ENCODE data around the gene CEP112. TPM values are rescaled to one million over a fixed set of nuclear protein-coding genes. Genes with fewer than 3 reads are reported as not detected.

Gene CEP112
- total and polyA plus RNA-seq, 2 of the 13 experiments (the other 11 are each of a cell fraction or from before 2014, with no cell fraction given), result 1.2 to 3.4 TPM

GRCh38 chr17:66200685-66201092 lies 8.8 kb upstream of the CEP112 start (continued):
- no peak for TF ChIP-seq KIAA2018 (CRISPR knock-in tag; IDR thresholded peaks at IDR 0.05; ENCODE audit: borderline replicate concordance)
- TF ChIP-seq IKZF1 (IDR thresholded peaks at IDR 0.05), result no peak
- TF ChIP-seq ETV6 (CRISPR knock-in tag; conservative IDR thresholded peaks at IDR 0.05), result no peak
- TF ChIP-seq CEBPG (CRISPR knock-in tag; IDR thresholded peaks at IDR 0.05), result peak; percentile 46; the same call in 1 of the 2 replicates
- TF ChIP-seq, protein P1, sequence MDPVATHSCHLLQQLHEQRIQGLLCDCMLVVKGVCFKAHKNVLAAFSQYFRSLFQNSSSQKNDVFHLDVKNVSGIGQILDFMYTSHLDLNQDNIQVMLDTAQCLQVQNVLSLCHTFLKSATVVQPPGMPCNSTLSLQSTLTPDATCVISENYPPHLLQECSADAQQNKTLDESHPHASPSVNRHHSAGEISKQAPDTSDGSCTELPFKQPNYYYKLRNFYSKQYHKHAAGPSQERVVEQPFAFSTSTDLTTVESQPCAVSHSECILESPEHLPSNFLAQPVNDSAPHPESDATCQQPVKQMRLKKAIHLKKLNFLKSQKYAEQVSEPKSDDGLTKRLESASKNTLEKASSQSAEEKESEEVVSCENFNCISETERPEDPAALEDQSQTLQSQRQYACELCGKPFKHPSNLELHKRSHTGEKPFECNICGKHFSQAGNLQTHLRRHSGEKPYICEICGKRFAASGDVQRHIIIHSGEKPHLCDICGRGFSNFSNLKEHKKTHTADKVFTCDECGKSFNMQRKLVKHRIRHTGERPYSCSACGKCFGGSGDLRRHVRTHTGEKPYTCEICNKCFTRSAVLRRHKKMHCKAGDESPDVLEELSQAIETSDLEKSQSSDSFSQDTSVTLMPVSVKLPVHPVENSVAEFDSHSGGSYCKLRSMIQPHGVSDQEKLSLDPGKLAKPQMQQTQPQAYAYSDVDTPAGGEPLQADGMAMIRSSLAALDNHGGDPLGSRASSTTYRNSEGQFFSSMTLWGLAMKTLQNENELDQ (CRISPR knock-in tag; IDR thresholded peaks at IDR 0.05; ENCODE audit: borderline replicate concordance), result no peak
- 0 out of 2 replicates have a peak, but pooled peaks have one; percentile 65 for TF ChIP-seq FOXA1 (IDR thresholded peaks at IDR 0.05)
- TF ChIP-seq FOXA1 (CRISPR knock-in tag; IDR thresholded peaks at IDR 0.05), result peak; percentile 77
- no peak for TF ChIP-seq RBM22 (optimal IDR thresholded peaks at IDR 0.05; ENCODE audit: low read length)
- TF ChIP-seq ZNF672 (CRISPR knock-in tag; IDR thresholded peaks at IDR 0.05), result no peak
- TF ChIP-seq ZNF780A (CRISPR knock-in tag; IDR thresholded peaks at IDR 0.05), result no peak
- TF ChIP-seq ZBTB8A (CRISPR knock-in tag; IDR thresholded peaks at IDR 0.05; ENCODE audit: borderline replicate concordance, low read depth), result no peak
- no peak for TF ChIP-seq ZNF101 (CRISPR knock-in tag; IDR thresholded peaks at IDR 0.05; ENCODE audit: borderline replicate concordance, low read depth)
- TF ChIP-seq HOXA7 (CRISPR knock-in tag; IDR thresholded peaks at IDR 0.05), result no peak
- no peak for TF ChIP-seq HNRNPK (IDR thresholded peaks at IDR 0.05; ENCODE audit: low read depth, low read length, poor library complexity, severe bottlenecking)
- TF ChIP-seq ZNF234 (CRISPR knock-in tag; conservative IDR thresholded peaks at IDR 0.05), result no peak
- no peak for TF ChIP-seq FIP1L1 (IDR thresholded peaks at IDR 0.05; ENCODE audit: borderline replicate concordance, insufficient read depth, low read depth, low read length)
- TF ChIP-seq, protein P2, sequence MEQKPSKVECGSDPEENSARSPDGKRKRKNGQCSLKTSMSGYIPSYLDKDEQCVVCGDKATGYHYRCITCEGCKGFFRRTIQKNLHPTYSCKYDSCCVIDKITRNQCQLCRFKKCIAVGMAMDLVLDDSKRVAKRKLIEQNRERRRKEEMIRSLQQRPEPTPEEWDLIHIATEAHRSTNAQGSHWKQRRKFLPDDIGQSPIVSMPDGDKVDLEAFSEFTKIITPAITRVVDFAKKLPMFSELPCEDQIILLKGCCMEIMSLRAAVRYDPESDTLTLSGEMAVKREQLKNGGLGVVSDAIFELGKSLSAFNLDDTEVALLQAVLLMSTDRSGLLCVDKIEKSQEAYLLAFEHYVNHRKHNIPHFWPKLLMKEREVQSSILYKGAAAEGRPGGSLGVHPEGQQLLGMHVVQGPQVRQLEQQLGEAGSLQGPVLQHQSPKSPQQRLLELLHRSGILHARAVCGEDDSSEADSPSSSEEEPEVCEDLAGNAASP (CRISPR knock-in tag; IDR thresholded peaks at IDR 0.05; ENCODE audit: borderline replicate concordance), result no peak
- TF ChIP-seq, protein P3, sequence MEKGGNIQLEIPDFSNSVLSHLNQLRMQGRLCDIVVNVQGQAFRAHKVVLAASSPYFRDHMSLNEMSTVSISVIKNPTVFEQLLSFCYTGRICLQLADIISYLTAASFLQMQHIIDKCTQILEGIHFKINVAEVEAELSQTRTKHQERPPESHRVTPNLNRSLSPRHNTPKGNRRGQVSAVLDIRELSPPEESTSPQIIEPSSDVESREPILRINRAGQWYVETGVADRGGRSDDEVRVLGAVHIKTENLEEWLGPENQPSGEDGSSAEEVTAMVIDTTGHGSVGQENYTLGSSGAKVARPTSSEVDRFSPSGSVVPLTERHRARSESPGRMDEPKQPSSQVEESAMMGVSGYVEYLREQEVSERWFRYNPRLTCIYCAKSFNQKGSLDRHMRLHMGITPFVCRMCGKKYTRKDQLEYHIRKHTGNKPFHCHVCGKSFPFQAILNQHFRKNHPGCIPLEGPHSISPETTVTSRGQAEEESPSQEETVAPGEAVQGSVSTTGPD (CRISPR knock-in tag; IDR thresholded peaks at IDR 0.05), result no peak

Data from HepG2 (cell line).